ENCODE measurements around the gene PANX3.

The PANX3 gene

GRCh38 chr11:124612567-124613246 is 1.5 kb downstream of the PANX3 start:
- no peak for DNase-seq

- DNase-seq: no peak
Observed at GRCh38 chr11:124618863-124619262, 7.6 kb downstream of the PANX3 start.

GRCh38 chr11:124622531-124623451 is 11.6 kb downstream of the PANX3 start, which contains the start of gene TBRG1:
TBRG1 (plus strand) TSS chr11:124622864; CDS start chr11:124623084, 220 bp downstream.
- DNase-seq: peak; percentile 31 to 95 (median 86)

GRCh38 chr11:124623861-124624525 is 12.8 kb downstream of the PANX3 start:
- no peak for DNase-seq

DNA sequence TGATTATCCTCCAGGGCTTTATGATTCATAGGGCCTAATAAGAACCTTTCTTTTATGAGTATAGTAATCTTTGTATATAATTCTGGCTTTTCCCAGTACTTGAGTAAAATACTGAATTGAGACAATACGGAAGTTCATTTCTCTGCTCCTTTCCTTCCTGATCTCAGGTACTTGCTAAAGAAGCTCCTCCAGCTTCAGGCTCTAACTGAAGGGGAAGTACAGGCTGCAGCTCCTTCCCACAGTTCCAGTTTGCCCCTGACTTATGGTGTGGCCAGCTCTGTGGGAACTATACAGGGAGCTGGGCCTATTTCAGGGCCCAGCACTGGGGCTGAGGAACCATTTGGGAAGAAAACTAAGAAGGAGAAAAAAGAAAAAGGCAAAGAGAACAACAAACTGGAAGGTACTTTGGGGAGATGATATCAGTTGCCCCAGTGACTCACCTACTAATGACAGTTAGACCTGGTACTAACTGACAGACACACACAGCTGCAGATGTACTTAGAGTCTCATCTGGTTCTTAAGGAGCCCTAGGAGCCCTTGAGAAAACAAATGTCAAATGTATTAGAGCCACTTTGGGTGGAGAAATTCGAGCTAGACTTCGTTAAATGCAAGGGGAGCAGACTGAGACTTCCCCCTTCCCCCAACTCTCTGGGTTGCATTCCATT is 14.4 kb downstream of the PANX3 start:
- no peak for DNase-seq

DNA sequence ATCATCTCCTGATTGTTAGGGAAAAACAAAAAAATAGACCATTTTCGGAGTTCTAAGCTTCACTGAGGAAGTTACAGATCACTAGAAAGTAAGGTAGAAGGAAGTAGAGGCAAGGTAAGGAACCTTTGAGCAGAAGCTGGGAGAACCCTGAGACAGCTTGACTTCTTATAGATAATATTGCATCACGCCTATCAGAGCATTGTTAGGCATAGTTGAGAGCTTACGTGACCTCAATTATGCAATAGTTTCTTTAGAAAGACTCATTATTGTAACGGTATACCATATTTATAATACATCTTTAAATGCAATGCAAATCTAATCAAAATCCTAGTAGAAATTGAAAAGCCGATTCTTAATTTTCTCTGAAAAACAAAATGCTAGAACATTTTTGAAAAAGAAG is 16.3 kb downstream of the PANX3 start:
- no peak for DNase-seq

GRCh38 chr11:124629961-124630360 is 18.7 kb downstream of the PANX3 start:
- no peak for DNase-seq

GRCh38 chr11:124633355-124633754 is 22.1 kb downstream of the PANX3 start:
- no peak for DNase-seq

DNA sequence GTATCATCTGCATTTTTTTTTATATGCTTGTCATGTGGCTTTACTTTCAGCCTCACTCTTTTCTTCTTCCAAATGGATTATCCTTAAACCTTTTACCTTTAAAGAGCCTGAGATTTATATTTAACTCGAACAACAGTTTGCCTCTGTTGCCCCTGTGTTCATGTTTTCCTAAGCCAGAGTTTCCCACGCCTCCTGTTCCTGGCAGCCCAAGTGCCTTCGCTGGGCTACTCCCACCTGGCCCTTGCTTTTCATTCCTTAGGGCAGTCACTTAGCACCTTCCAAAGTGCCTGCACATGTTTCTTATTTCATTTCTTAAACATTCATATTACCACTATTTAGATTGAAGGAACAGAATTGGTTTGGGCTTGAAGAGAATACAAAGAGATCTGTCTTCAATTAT is 24.7 kb downstream of the PANX3 start:
- no peak for DNase-seq

- DNase-seq: no peak
Observed at GRCh38 chr11:124638500-124638899, 27.3 kb downstream of the PANX3 start.

DNA sequence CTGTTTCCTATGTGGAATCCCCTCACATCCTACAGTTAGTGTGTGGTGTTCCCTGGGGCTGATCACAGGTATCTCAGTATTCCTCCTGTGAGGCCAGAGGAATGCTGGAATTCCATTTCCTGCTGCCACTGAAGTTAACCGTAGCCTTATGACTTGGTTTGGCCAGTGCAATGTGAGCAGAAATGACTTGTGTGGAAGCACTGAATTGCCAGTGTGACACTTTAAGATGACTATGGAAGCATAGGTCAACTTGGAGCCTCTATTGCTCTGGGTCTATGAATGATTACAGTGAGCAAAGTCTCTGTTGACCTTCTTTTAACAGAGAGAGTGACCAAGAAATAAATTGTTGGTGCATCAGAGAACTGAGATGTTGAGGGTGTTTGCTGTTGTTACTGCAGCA is 28.0 kb downstream of the PANX3 start:
- DNase-seq: no peak

DNA sequence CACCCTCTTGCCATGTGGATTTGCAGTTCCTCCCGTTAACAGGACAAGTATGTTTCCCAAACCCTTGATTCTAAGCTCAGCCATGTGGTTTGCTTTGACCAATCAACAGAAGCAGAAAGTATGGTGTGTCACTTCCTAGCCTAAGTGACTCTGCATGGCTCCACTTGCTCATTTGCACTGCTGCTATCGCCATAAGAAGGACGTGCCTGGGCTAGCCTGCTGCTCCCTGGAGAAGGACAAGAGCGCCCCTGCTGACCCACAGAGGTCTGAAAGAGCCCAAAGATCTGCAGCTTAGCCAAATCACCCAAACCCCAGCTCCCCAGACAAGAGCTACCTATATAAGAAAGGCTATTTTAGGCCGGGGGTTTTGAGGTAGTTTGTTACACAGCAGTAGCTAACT is 29.4 kb downstream of the PANX3 start:
- DNase-seq: no peak

- no peak for DNase-seq
Observed at GRCh38 chr11:124642628-124643027, 31.4 kb downstream of the PANX3 start.

DNA sequence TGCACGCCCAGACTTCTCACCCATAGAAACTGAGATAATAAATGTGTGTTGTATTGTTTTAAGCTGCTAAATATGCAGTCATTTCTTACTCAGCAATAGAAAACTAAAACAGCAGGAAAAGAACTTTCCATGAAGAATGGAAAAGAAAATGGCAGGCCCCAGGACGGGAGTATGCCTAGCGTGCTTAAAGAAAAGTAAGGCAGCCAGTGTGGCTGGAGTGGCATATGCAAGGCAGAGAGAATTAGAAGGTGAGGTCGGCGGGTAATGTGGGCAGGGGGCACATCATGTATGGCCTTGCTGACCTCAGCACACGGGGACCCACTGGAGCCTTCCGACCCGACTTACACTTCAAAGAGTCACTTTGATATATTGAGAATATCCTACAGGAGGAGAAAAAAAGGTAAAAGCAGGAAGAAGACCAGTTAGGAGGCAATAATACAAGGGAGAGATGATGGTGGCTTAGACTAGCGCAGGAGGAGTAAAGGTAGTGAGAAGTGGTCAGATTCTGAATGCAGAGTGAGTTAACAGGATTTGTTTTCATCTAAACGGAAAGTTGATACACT is 31.9 kb downstream of the PANX3 start:
- no peak for DNase-seq

DNA sequence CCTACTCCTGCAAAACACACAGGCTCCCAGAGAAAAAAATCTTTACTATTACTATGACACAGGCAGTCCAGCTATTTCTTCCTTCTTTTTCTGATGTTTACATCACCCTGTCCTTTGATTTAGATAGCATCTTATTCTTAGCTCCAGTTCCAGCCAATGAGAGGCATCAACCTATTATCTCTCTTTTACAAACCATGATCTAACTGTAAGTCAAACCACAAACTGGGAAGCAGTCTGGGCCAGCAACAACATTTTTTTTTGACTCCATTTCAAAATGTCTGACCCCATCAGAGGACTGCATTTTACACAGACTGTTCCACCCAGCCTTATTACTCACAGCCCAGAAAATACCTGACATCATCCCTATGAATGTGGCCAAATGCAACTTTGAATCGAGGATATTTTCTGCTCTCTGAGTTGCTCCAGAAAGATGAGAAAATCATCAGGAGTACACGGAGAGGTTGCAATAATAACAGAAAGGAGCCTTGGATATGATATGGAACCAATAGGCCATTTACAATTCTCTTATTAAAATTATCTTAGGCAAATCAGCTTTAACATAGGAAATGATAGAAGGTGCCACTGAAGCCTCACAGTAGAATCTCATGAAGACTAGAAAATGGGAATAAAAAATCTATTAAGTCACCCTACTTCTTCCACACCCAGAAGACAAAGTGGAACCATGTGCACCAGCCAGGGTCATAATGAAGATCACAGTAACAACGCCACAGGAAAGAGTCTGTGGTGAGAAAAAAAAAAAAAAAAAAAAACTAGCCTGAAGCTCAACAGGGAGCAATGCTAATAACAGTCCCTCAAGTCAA is 32.6 kb downstream of the PANX3 start:
- DNase-seq: no peak

GRCh38 chr11:124644426-124645280 is 33.4 kb downstream of the PANX3 start:
- peak in 41 of 56 donors; percentile 4 to 68 (median 25) for DNase-seq

DNA sequence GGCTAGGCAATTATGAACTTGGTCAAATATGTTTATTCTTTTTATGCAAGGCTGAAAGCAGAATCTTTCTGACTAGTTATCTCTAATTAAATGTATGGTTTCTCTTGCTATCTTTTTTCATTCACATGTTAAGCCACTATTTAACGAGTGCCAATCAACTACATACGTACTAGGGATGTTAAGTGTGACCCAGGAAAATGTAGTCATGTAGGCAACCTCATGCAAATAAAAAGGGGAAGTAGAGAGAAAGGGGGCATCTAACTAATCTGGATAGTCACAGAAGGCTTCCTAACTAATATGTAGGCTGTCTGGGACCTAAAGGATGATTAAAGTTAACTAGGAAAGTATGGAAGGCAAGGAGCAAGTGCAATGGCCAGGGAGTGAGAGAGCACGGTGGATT is 34.9 kb downstream of the PANX3 start:
- DNase-seq: no peak

DNA sequence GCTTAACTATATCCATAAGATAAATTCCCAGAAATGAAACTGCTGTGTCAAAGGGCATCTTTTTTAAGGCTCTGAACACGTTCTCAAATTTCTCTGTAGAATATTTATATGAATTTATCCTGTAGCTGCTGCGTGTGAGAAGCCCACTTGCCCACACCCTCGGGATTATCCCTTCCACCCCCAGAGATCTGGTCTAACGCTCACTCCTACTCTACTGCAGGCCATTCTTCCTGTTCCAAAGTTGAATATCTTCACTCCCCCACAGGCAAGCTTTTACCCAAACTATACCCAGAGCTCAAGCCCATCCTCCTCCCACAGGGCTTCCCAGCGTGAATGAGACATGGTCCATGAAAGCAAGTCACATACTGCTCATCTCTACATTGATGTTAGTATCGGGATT is 37.4 kb downstream of the PANX3 start:
- DNase-seq: no peak
